A549 (cell line): ENCODE measurements around the gene TMEM171. TPM values are rescaled to one million over a fixed set of nuclear protein-coding genes. Genes with fewer than 3 reads are reported as not detected.

Experiments used
- ATAC-seq, 2 experiments: fragments of 200-7000 bp in 1 of 2; fragments of >200 bp in 1 of 2; cut with Nextera tagmentation in 1 of 2; cut with Tn5 transposase in 1 of 2; 3 replicates each; pipeline versions ENCODE4 v1.8.0 to v1.9.1; 2018 to 2020; ENCODE audit warnings: mild to moderate bottlenecking in 1 of 2, moderate library complexity in 1 of 2
- CTCF ChIA-PET: fragments of 300-600 bp; sonication (Branson Sonifier 250); formaldehyde crosslinking; extraction: SDS; loops from one replicate; lab custom pipeline; 2021; ENCODE audit warnings: antibody characterized with exemption, inconsistent platforms; lab: Yijun Ruan, JAX
- POLR2A ChIA-PET: fragments of 350-600 bp; formaldehyde crosslinking; extraction: SDS; loops from one replicate; lab custom pipeline; 2021; ENCODE audit warnings: antibody characterized with exemption, inconsistent platforms; lab: Yijun Ruan, JAX
- DNase-seq, 2 experiments: peaks; one replicate each; pipeline versions ENCODE4 v3.0.0 to v3.0.0-alpha.2; 2011 to 2016; ENCODE audit warnings: low read depth in 1 of 2, low spot score in 1 of 2
- FAIRE-seq: peaks from 2 replicates; lab custom pipeline; 2011; peaks lifted over from hg19 to GRCh38; lab: Jason Lieb, UNC
- H3K27ac ChIP-seq, 2 experiments: fragments of >200 bp; sonication (Bioruptor Twin); formaldehyde crosslinking; 3 replicates each; pipeline ENCODE4 v1.5.1; 2016 to 2017
- H3K4me1 ChIP-seq: fragments of >200 bp; sonication (Bioruptor Twin); formaldehyde crosslinking; 3 replicates; pipeline ENCODE4 v1.6.1; 2016
- H3K4me2 ChIP-seq: fragments of >200 bp; sonication (Bioruptor Twin); formaldehyde crosslinking; 3 replicates; pipeline ENCODE4 v1.6.1; 2016
- H3K4me3 ChIP-seq: fragments of >200 bp; sonication (Bioruptor Twin); formaldehyde crosslinking; 3 replicates; pipeline ENCODE4 v1.5.1; 2016
- H3K9me3 ChIP-seq: fragments of >200 bp; sonication (Bioruptor Twin); formaldehyde crosslinking; 3 replicates; pipeline ENCODE4 v1.6.1; 2016
- CBX2 ChIP-seq: fragments of 200-600 bp; sonication (generic); IDR thresholded peaks from 2 replicates; pipeline ENCODE4 v1.6.1; 2016; ENCODE audit warnings: low read depth, mild to moderate bottlenecking, borderline replicate concordance
- CHD2 ChIP-seq: fragments of 150-350 bp; IDR thresholded peaks from 2 replicates; pipeline ENCODE4 v1.6.1; 2014; ENCODE audit warnings: low read length; ENCODE audit not compliant: partially characterized antibody
- FOSL2 ChIP-seq, 2 experiments: fragments of 450-650 bp in 1 of 2; fragments of >200 bp in 1 of 2; sonication (Bioruptor Twin) in 1 of 2; formaldehyde crosslinking; IDR thresholded peaks; 2 replicates each; pipeline versions ENCODE4 v1.5.0 to v1.6.1; 2016 to 2020; ENCODE audit warnings: mild to moderate bottlenecking in 1 of 2, moderate library complexity in 1 of 2
- HEYL ChIP-seq: fragments of 250-450 bp; sonication (Bioruptor Pico); IDR thresholded peaks from 2 replicates; pipeline ENCODE4 v1.8.0; 2021; ENCODE audit warnings: mild to moderate bottlenecking, moderate library complexity
- HMGXB4 ChIP-seq: fragments of 250-450 bp; sonication (Bioruptor Pico); IDR thresholded peaks from 2 replicates; pipeline ENCODE4 v1.5.0; 2021; ENCODE audit warnings: mild to moderate bottlenecking, moderate library complexity, borderline replicate concordance
- JUN ChIP-seq, 2 experiments: fragments of >200 bp; sonication (Bioruptor Twin); formaldehyde crosslinking; IDR thresholded peaks; 2 replicates in 1 of 2; 3 replicates in 1 of 2; pipeline ENCODE4 v1.6.1; 2016 to 2017
- JUNB ChIP-seq: fragments of >200 bp; sonication (Bioruptor Twin); formaldehyde crosslinking; IDR thresholded peaks from 2 replicates; pipeline ENCODE4 v1.6.1; 2016
- KDM1A ChIP-seq: fragments of 200-600 bp; sonication (generic); IDR thresholded peaks from 2 replicates; pipeline ENCODE4 v1.6.1; 2016; ENCODE audit warnings: low read depth, mild to moderate bottlenecking
- KDM5A ChIP-seq: fragments of 200-600 bp; sonication (generic); IDR thresholded peaks from 2 replicates; pipeline ENCODE4 v1.6.1; 2016; ENCODE audit warnings: antibody characterized with exemption, mild to moderate bottlenecking
- MAZ ChIP-seq: fragments of 150-350 bp; IDR thresholded peaks from 2 replicates; pipeline ENCODE4 v1.6.1; 2014; ENCODE audit warnings: antibody characterized with exemption, low read depth, low read length, borderline replicate concordance
- PBX3 ChIP-seq: IDR thresholded peaks from 2 replicates; pipeline ENCODE4 v1.6.1; 2012
- RAD21 ChIP-seq, 2 experiments: fragments of >200 bp in 1 of 2; sonication (Bioruptor Twin) in 1 of 2; formaldehyde crosslinking in 1 of 2; IDR thresholded peaks in 1 of 2; conservative IDR thresholded peaks in 1 of 2; 2 replicates in 1 of 2; 3 replicates in 1 of 2; pipeline ENCODE4 v1.6.1; 2012 to 2018; ENCODE audit warnings: inconsistent platforms in 1 of 2
- REST ChIP-seq: fragments of 200-600 bp; sonication (generic); IDR thresholded peaks from 2 replicates; pipeline ENCODE4 v1.6.1; 2016; ENCODE audit warnings: antibody characterized with exemption, mild to moderate bottlenecking, moderate library complexity
- RNF2 ChIP-seq: fragments of 200-600 bp; sonication (generic); IDR thresholded peaks from 2 replicates; pipeline ENCODE4 v1.6.1; 2016; ENCODE audit warnings: low read depth, mild to moderate bottlenecking, antibody characterized with exemption, moderate library complexity, borderline replicate concordance
- WGBS: methylation state at CpG from one replicate; pipeline ENCODE4 v1.1.6; 2017; ENCODE audit errors: missing lambda C conversion rate; 5-methylcytosine and 5-hydroxymethylcytosine counted together
- polyA plus RNA-seq, 4 experiments: library from polyadenylated mRNA; depleted of rRNA in 3 of 4; stranded (reverse); fragments of >200 nt; fragmentation: RNase III in 1 of 4; extraction: RNeasy Plus Mini Kit Qiagen cat#74134 plus additional on column Dnase treatment in 1 of 4; gene quantifications; 2 replicates in 3 of 4; 3 replicates in 1 of 4; pipeline ENCODE4 v1.2.3, GENCODE V29; 2011 to 2017
- TF ChIP-seq, protein P1 (sequence below): fragments of 150-350 bp; IDR thresholded peaks from 2 replicates; pipeline ENCODE4 v1.6.1; 2014; ENCODE audit warnings: low read depth, mild to moderate bottlenecking, low read length
- TF ChIP-seq, protein P2 (sequence below): fragments of >200 bp; sonication (Bioruptor Twin); formaldehyde crosslinking; IDR thresholded peaks from 2 replicates; pipeline ENCODE4 v1.6.1; 2016
- TF ChIP-seq, protein P3 (sequence below): IDR thresholded peaks from 2 replicates; pipeline ENCODE4 v1.6.1; 2012; ENCODE audit warnings: low read depth, borderline replicate concordance

TMEM171 gene
- polyA plus RNA-seq, 2 of the 4 experiments (the other 2 are of a cell fraction), result 1.5 to 6.7 TPM

- ATAC-seq (no peak), DNase-seq (no peak), FAIRE-seq (no peak)
- TF ChIP-seq HEYL (CRISPR knock-in tag) (no peak), HMGXB4 (CRISPR knock-in tag) (no peak), RAD21 (conservative IDR thresholded peaks at IDR 0.05 in 1 of 2, IDR thresholded peaks at IDR 0.05 in 1 of 2) (no peak), KDM1A (no peak), CBX2 (no peak), RNF2 (no peak), JUN (IDR thresholded peaks at IDR 0.05) (no peak), KDM5A (no peak), CHD2 (no peak), FOSL2 (IDR thresholded peaks at IDR 0.05) (no peak), FOSL2 (CRISPR knock-in tag; IDR thresholded peaks at IDR 0.05) (no peak), REST (no peak), MAZ (no peak), PBX3 (no peak), JUNB (no peak)
- TF ChIP-seq, protein P1, sequence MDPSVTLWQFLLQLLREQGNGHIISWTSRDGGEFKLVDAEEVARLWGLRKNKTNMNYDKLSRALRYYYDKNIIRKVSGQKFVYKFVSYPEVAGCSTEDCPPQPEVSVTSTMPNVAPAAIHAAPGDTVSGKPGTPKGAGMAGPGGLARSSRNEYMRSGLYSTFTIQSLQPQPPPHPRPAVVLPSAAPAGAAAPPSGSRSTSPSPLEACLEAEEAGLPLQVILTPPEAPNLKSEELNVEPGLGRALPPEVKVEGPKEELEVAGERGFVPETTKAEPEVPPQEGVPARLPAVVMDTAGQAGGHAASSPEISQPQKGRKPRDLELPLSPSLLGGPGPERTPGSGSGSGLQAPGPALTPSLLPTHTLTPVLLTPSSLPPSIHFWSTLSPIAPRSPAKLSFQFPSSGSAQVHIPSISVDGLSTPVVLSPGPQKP, result no peak
- TF ChIP-seq, protein P2, sequence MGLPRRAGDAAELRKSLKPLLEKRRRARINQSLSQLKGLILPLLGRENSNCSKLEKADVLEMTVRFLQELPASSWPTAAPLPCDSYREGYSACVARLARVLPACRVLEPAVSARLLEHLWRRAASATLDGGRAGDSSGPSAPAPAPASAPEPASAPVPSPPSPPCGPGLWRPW, result no peak
- TF ChIP-seq, protein P3, sequence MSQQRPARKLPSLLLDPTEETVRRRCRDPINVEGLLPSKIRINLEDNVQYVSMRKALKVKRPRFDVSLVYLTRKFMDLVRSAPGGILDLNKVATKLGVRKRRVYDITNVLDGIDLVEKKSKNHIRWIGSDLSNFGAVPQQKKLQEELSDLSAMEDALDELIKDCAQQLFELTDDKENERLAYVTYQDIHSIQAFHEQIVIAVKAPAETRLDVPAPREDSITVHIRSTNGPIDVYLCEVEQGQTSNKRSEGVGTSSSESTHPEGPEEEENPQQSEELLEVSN, result no peak
- no peak overlapping the region for H3K27ac ChIP-seq
- no peak overlapping the region for H3K4me2 ChIP-seq
- H3K4me3 ChIP-seq, result no peak overlapping the region
- CTCF ChIA-PET, result interaction anchor here (1.2 to 3.1 kb wide), 4 partner anchors 14 to 111 kb away, joined by 3 to 10 read pairs (median 6); no protein-coding TSS in a partner anchor
- no peaks in the 10 kb centered on the region for H3K9me3 ChIP-seq
- WGBS, result 83% methylated on average over 3 of the region's 3 CpGs
- peaks cover 33% of the 10 kb centered on the region for H3K4me1 ChIP-seq
- POLR2A ChIA-PET, result no interaction called here
These were observed 3.2 kb upstream of the TMEM171 start for GRCh38 chr5:73117088-73117740.
